Hepatocyte (in vitro differentiated cells): Measurements from ENCODE around the gene SGTA.

Source experiments
- CTCF ChIP-seq: fragments of 200-600 bp; sonication (generic); IDR thresholded peaks from 2 replicates; pipeline ENCODE4 v1.5.1; 2016; ENCODE audit warnings: antibody characterized with exemption, mild to moderate bottlenecking; ENCODE audit not compliant: poor library complexity
- EZH2 ChIP-seq: fragments of 200-600 bp; sonication (generic); IDR thresholded peaks from 2 replicates; pipeline ENCODE4 v1.6.1; 2016; ENCODE audit warnings: antibody characterized with exemption, mild to moderate bottlenecking, borderline replicate concordance
- EZH2phosphoT487 ChIP-seq: fragments of 200-600 bp; sonication (generic); IDR thresholded peaks from one replicate; pipeline ENCODE4 v1.6.1; 2018; ENCODE audit warnings: antibody characterized with exemption, mild to moderate bottlenecking, low read depth, moderate library complexity; ENCODE audit not compliant: unreplicated experiment, severe bottlenecking

GRCh38 chr19:2715470-2716274 lies 67.4 kb downstream of the SGTA start:
- no peak for TF ChIP-seq EZH2
- TF ChIP-seq CTCF = no peak
- TF ChIP-seq EZH2phosphoT487 = no peak
